Lower leg skin (tissue), 4 donors: ENCODE measurements around the gene PRR35. TPM values are rescaled to one million over a fixed set of nuclear protein-coding genes. Genes with fewer than 3 reads are reported as not detected.

Experiments used
- DNase-seq, 2 donors: peaks; one replicate each; pipeline ENCODE4 v3.0.0-alpha.2; 2019; ENCODE audit warnings: low spot score in 2 of 2
- H3K4me3 ChIP-seq: fragments of 200-600 bp; sonication (generic); 2 replicates; pipeline ENCODE4 v1.5.1; 2017; ENCODE audit warnings: mild to moderate bottlenecking, low read depth; ENCODE audit not compliant: poor library complexity, severe bottlenecking
- POLR2A ChIP-seq, 2 donors: fragments of 450-650 bp; IDR thresholded peaks; one replicate each; pipeline ENCODE4 v1.6.1; 2016 to 2017; ENCODE audit warnings: antibody characterized with exemption in 2 of 2, mild to moderate bottlenecking in 1 of 2, moderate library complexity in 1 of 2
- WGBS, 2 donors: methylation state at CpG; one replicate each; pipeline ENCODE4 v1.1.5; 2018; 5-methylcytosine and 5-hydroxymethylcytosine counted together
- intact Hi-C: fragments of 100-400 bp; cut with DNase I; formaldehyde crosslinking; loops from one replicate; pipeline ENCODE4 v1.15.0; 2023; ENCODE audit warnings: low total_unique reads
- total RNA-seq, 4 donors: library from RNA; depleted of rRNA; stranded (reverse); fragments of >200 nt; gene quantifications; one replicate each; pipeline ENCODE4 v1.1.0, GENCODE V29; 2016
- TF ChIP-seq, protein P1 (sequence below), 3 donors: fragments of 450-650 bp; IDR thresholded peaks; one replicate each; pipeline ENCODE4 v1.5.1; 2016; ENCODE audit warnings: antibody characterized with exemption in 3 of 3, mild to moderate bottlenecking in 3 of 3, moderate library complexity in 2 of 3

PRR35 gene
- total RNA-seq, 4 donors from 2014 or later: not detected

DNA sequence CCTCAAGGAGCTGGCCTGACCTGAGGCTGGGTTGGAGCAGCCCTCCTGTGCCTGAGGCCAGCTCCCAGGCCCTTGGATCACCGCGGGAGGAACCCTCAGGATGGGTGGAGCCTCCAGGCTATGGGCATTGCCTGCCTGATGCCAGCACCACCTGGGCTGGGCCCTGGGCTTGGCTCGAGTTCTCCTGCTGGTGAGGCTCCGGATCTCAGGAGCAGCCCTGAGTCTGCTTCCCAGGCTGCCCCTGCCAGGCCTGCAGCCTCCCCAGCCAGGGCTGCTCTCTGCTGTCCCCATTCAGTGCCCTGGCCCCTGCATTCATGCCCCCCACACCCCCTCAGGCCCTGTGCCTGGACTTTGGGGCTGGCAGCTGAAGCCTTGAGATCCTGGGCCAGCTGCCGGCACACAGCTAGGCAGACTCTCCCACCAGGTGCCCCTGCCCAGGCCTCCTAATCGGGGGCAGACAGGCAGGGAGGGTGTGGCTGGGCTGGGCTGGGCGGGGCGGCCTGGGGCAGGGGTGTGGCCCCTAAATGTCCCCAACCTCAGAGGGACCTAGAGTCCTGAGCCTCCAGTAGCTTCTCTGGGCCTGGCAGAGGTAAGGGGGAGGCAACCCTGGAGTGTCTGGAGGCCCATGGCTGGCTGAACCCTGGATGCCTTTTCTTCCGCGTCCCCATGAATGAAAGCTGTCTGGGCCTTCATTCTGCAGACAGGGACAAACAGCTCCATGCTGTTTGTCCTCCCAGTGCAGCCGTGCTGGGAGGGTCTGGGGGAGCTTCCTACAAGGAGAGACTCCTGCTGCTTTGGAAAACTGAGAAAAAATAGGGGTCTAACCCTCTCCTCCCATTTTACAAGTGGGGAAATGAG, 8.4 kb downstream of the PRR35 start:
- no peak overlapping the region for H3K4me3 ChIP-seq
- intact Hi-C loops: no loop called here
- no peak for DNase-seq
- WGBS, 2 donors: 26 to 34% methylated on average over 5 to 9 of the region's 11 CpGs
- TF ChIP-seq POLR2A (IDR thresholded peaks at IDR 0.05): no peak
- TF ChIP-seq, protein P1, sequence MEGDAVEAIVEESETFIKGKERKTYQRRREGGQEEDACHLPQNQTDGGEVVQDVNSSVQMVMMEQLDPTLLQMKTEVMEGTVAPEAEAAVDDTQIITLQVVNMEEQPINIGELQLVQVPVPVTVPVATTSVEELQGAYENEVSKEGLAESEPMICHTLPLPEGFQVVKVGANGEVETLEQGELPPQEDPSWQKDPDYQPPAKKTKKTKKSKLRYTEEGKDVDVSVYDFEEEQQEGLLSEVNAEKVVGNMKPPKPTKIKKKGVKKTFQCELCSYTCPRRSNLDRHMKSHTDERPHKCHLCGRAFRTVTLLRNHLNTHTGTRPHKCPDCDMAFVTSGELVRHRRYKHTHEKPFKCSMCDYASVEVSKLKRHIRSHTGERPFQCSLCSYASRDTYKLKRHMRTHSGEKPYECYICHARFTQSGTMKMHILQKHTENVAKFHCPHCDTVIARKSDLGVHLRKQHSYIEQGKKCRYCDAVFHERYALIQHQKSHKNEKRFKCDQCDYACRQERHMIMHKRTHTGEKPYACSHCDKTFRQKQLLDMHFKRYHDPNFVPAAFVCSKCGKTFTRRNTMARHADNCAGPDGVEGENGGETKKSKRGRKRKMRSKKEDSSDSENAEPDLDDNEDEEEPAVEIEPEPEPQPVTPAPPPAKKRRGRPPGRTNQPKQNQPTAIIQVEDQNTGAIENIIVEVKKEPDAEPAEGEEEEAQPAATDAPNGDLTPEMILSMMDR (IDR thresholded peaks at IDR 0.05): no peak

GRCh38 chr16:569445-570254, 9.5 kb downstream of the PRR35 start, which contains the start of gene PIGQ:
Gene PIGQ, plus strand, starts transcription at chr16:569968. Its CDS starts 4,107 bp downstream, at chr16:574075.
- no peak for TF ChIP-seq POLR2A (IDR thresholded peaks at IDR 0.05)
- TF ChIP-seq, protein P1 (IDR thresholded peaks at IDR 0.05): no peak
- peak; percentile 51 to 93 for DNase-seq
- H3K4me3 ChIP-seq: peak within 1 kb of the TSS; percentile 81
- intact Hi-C loops: no loop called here
- WGBS, 2 donors: 3 to 5% methylated on average over 11 to 23 of the region's 87 CpGs

GRCh38 chr16:572865-573650, 12.9 kb downstream of the PRR35 start:
- no peak overlapping the region for H3K4me3 ChIP-seq
- TF ChIP-seq POLR2A (IDR thresholded peaks at IDR 0.05): no peak
- WGBS, 2 donors: 80 to 87% methylated on average over 22 to 27 of the region's 27 CpGs
- intact Hi-C loops: no loop called here
- no peak for DNase-seq

DNA sequence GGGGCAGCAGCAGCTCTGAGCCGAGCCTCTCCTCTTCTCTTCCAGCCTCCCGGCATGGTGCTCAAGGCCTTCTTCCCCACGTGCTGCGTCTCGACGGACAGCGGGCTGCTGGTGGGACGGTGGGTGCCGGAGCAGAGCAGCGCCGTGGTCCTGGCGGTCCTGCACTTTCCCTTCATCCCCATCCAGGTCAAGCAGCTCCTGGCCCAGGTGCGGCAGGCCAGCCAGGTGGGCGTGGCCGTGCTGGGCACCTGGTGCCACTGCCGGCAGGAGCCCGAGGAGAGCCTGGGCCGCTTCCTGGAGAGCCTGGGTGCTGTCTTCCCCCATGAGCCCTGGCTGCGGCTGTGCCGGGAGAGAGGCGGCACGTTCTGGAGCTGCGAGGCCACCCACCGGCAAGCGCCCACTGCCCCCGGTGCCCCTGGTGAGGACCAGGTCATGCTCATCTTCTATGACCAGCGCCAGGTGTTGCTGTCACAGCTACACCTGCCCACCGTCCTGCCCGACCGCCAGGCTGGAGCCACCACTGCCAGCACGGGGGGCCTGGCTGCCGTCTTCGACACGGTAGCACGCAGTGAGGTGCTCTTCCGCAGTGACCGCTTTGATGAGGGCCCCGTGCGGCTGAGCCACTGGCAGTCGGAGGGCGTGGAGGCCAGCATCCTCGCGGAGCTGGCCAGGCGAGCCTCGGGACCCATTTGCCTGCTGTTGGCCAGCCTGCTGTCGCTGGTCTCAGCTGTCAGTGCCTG, 14.0 kb downstream of the PRR35 start:
- WGBS, 2 donors: 96% methylated on average over 21 to 32 of the region's 46 CpGs
- intact Hi-C loops: no loop called here
- DNase-seq: no peak
- TF ChIP-seq, protein P1 (IDR thresholded peaks at IDR 0.05): no peak
- TF ChIP-seq POLR2A (IDR thresholded peaks at IDR 0.05): no peak
- no peak overlapping the region for H3K4me3 ChIP-seq

DNA sequence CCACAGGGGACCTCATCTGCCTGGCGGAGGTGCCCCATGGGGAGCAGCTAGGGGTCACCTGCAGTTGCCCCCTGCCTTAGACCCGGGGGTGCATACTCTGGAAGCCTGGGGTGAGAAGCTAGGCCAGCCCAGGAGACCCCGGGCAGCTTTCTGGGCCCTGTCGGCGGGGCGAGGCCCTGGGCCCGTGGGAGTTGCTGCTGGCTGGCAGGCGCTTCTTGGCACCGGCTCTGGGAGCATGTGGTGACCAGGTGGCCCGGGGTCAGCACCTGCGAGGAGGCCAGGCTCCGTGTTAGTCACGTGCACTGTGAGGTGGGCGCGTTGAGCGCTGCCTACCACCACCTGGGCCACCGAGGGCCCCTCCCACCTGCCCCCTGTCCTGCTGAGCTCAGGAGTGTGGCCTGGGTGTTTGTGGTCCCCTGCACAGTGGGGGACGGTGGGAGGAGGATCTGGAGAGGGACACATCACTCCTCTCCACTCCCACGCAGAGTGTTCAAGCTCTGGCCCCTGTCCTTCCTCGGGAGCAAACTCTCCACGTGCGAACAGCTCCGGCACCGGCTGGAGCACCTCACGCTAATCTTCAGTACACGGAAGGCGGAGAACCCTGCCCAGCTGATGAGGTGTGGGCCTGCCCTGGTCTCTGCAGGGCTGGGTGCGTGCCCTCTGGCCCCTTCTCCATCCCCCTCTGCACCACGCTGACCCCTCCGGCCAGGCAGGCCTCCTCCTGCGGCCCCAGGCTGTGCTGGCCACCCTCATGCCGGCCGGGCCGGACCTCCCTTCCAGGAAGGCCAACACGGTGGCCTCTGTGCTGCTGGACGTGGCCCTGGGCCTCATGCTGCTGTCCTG, 15.4 kb downstream of the PRR35 start:
- DNase-seq: no peak
- 86 to 91% methylated on average over 22 to 36 of the region's 36 CpGs for WGBS, 2 donors
- H3K4me3 ChIP-seq: no peak overlapping the region
- intact Hi-C loops: no loop called here
- TF ChIP-seq POLR2A (IDR thresholded peaks at IDR 0.05): no peak
- TF ChIP-seq, protein P1 (IDR thresholded peaks at IDR 0.05): no peak
